Esophagus squamous epithelium (tissue), 4 donors: ENCODE results near the gene STK11.

Experiments used
- POLR2A ChIP-seq, 4 donors: fragments of 450-650 bp; IDR thresholded peaks; one replicate each; pipeline ENCODE4 v1.6.1; 2017; ENCODE audit warnings: antibody characterized with exemption in 4 of 4, mild to moderate bottlenecking in 4 of 4, moderate library complexity in 3 of 4
- TF ChIP-seq, protein P1 (sequence below), 6 experiments: fragments of 450-650 bp in 4 of 6; fragments of 200-600 bp in 2 of 6; sonication (generic) in 2 of 6; IDR thresholded peaks; one replicate each; pipeline ENCODE4 v1.5.1; 2016 to 2019; ENCODE audit warnings: antibody characterized with exemption in 6 of 6, mild to moderate bottlenecking in 4 of 6, moderate library complexity in 4 of 6

DNA sequence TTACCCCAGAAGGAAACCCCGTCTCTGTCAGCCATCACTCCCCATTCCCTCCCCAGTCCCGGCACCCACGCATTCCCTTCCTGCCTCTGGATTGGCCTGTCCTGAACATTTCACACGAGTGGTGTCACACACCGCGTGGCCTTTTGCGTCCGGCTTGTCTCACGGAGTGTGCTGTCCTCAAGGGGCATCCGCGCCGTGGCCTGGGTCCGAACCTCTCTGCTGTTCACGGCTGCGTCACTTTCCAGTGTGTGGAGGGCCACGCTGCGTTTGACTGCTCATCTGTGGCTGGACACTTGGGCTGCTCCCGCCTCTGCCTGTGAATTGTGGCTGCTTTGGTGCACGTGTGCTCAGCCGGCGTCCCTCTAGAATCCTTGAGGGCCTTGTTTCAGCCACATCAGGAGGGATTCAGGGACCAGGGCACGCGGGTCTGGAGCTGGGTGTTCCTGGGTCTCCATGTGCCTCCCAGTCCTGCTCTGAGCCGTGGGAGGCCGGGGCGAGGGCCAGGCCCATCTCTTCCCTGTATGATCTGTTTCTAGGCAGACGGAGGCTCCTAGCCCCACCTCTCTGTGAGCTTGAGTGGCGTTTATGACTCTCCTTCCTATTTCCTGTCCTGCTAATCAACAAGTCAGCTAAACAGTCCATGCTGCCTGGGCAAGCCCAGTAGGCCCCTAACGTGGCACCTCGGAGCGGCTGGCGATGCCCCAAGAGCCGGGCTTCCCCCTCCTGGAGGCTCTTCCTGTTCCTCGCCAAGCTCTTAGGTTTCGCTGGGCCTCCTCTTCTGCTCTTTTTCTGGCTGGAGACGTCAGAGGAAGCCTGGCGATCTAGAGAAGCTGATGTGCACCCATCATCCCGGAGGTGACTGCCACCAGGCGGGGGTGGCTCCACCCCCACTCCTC, 8.1 kb downstream of the STK11 start:
- TF ChIP-seq, protein P1, sequence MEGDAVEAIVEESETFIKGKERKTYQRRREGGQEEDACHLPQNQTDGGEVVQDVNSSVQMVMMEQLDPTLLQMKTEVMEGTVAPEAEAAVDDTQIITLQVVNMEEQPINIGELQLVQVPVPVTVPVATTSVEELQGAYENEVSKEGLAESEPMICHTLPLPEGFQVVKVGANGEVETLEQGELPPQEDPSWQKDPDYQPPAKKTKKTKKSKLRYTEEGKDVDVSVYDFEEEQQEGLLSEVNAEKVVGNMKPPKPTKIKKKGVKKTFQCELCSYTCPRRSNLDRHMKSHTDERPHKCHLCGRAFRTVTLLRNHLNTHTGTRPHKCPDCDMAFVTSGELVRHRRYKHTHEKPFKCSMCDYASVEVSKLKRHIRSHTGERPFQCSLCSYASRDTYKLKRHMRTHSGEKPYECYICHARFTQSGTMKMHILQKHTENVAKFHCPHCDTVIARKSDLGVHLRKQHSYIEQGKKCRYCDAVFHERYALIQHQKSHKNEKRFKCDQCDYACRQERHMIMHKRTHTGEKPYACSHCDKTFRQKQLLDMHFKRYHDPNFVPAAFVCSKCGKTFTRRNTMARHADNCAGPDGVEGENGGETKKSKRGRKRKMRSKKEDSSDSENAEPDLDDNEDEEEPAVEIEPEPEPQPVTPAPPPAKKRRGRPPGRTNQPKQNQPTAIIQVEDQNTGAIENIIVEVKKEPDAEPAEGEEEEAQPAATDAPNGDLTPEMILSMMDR (IDR thresholded peaks at IDR 0.05), result no peak
- TF ChIP-seq POLR2A (IDR thresholded peaks at IDR 0.05), result peak in 2 of 4 donors; percentile 28 to 64
